HCT116 (cell line): ENCODE measurements around the gene ZSCAN2. TPM values are rescaled to one million over a fixed set of nuclear protein-coding genes. Genes with fewer than 3 reads are reported as not detected.
A peak's percentile ranks its signal among the peaks of the same experiment; 100 is the strongest.

Experiments
- ATAC-seq: fragments of 200-7000 bp; cut with Tn5 transposase; 2 replicates; pipeline ENCODE4 v1.9.1; 2020; ENCODE audit warnings: mild to moderate bottlenecking, moderate library complexity
- BruUV-seq: library from RNA; stranded (reverse); fragments of 400-500 nt; replicated peaks from 2 replicates; lab custom pipeline; 2021; lab: Mats Ljungman, UMichigan
- CTCF ChIA-PET: fragments of 300-600 bp; sonication (Branson Sonifier 250); formaldehyde crosslinking; loops from one replicate; lab custom pipeline; 2021; ENCODE audit warnings: antibody characterized with exemption; lab: Charles Lee
- POLR2A ChIA-PET: fragments of 300-600, 350-600 bp; sonication (Branson Sonifier 250); formaldehyde crosslinking; loops from one replicate; lab custom pipeline; 2021; ENCODE audit warnings: antibody characterized with exemption; lab: Charles Lee
- RAD21 ChIA-PET, 2 experiments: fragments of 300-600 bp; sonication (Branson Sonifier 250); formaldehyde crosslinking; loops; one replicate each; lab custom pipeline; 2023; ENCODE audit warnings: low total read pairs in 2 of 2; ENCODE audit not compliant: uncharacterized antibody in 2 of 2, unreplicated experiment in 2 of 2, low non-redundant PET in 1 of 2; lab: Charles Lee
- DNase-seq: peaks from one replicate; pipeline ENCODE4 v3.0.0-alpha.2; 2010; ENCODE audit warnings: low read depth, low spot score
- H2AFZ ChIP-seq: fragments of 200-600 bp; shearing (Covaris generic), sonication (generic); 2 replicates; pipeline ENCODE4 v1.6.1; 2017; ENCODE audit warnings: low read depth, mixed run types, mixed read lengths, antibody characterized with exemption, low read length; ENCODE audit not compliant: poor library complexity, severe bottlenecking
- H3K27ac ChIP-seq: 2 replicates; pipeline ENCODE4 v1.5.1; 2012; ENCODE audit warnings: low read depth, low read length
- H3K27me3 ChIP-seq: fragments of 200-600 bp; sonication (generic); 2 replicates; pipeline ENCODE4 v1.6.1; 2016; ENCODE audit warnings: mixed run types, low read length, mixed read lengths; ENCODE audit not compliant: insufficient read depth
- H3K36me3 ChIP-seq, 2 experiments: fragments of 200-500 bp in 1 of 2; fragments of 200-600 bp in 1 of 2; sonication (Bioruptor generic) in 1 of 2; sonication (generic) in 1 of 2; 2 replicates each; pipeline versions ENCODE4 v1.5.1 to v1.6.1; 2014 to 2016; ENCODE audit warnings: low read length in 2 of 2, inconsistent platforms in 1 of 2, mixed read lengths in 1 of 2, mixed run types in 1 of 2; ENCODE audit not compliant: insufficient read depth in 2 of 2, control insufficient read depth in 1 of 2
- H3K4me1 ChIP-seq, 2 experiments: fragments of 200-600 bp in 1 of 2; sonication (generic) in 1 of 2; 2 replicates each; pipeline versions ENCODE4 v1.5.1 to v1.6.1; 2012 to 2017; ENCODE audit warnings: low read length in 2 of 2, inconsistent platforms in 1 of 2, mild to moderate bottlenecking in 1 of 2, mixed read lengths in 1 of 2, mixed run types in 1 of 2, moderate library complexity in 1 of 2; ENCODE audit not compliant: insufficient read depth in 2 of 2, control insufficient read depth in 1 of 2
- H3K4me2 ChIP-seq: fragments of 200-600 bp; sonication (generic); 2 replicates; pipeline ENCODE4 v1.6.1; 2017; ENCODE audit warnings: mixed run types, low read length, mixed read lengths
- H3K4me3 ChIP-seq, 2 experiments: fragments of 200-600 bp in 1 of 2; sonication (generic) in 1 of 2; replicated peaks in 1 of 2; 2 replicates each; pipeline ENCODE4 v1.5.1; 2011 to 2016; ENCODE audit warnings: low read length in 2 of 2, control low read depth in 1 of 2, low read depth in 1 of 2, mild to moderate bottlenecking in 1 of 2, mixed read lengths in 1 of 2, mixed run types in 1 of 2
- H3K79me2 ChIP-seq: fragments of 200-600 bp; sonication (generic); 2 replicates; pipeline ENCODE4 v1.6.1; 2017; ENCODE audit warnings: mild to moderate bottlenecking, mixed run types, low read length, moderate library complexity, mixed read lengths; ENCODE audit not compliant: insufficient read depth
- H3K9ac ChIP-seq: fragments of 200-600 bp; sonication (generic); 2 replicates; pipeline ENCODE4 v1.6.1; 2016; ENCODE audit warnings: low read length, mixed read lengths
- H3K9me2 ChIP-seq: fragments of 200-600 bp; sonication (generic), shearing (Covaris generic); 2 replicates; pipeline ENCODE4 v1.6.1; 2017; ENCODE audit warnings: mixed run types, mild to moderate bottlenecking, moderate library complexity; ENCODE audit not compliant: insufficient read depth
- H3K9me3 ChIP-seq, 2 experiments: fragments of 200-500 bp in 1 of 2; fragments of 200-600 bp in 1 of 2; sonication (Bioruptor generic) in 1 of 2; sonication (generic) in 1 of 2; 2 replicates each; pipeline ENCODE4 v1.6.1; 2014 to 2017; ENCODE audit warnings: low read length in 2 of 2, mixed read lengths in 2 of 2, inconsistent platforms in 1 of 2, low read depth in 1 of 2, mild to moderate bottlenecking in 1 of 2, mixed run types in 1 of 2, moderate library complexity in 1 of 2; ENCODE audit not compliant: control insufficient read depth in 1 of 2, insufficient read depth in 1 of 2
- H4K20me1 ChIP-seq: fragments of 200-600 bp; sonication (generic), shearing (Covaris generic); 2 replicates; pipeline ENCODE4 v1.6.1; 2017; ENCODE audit warnings: mixed run types, mild to moderate bottlenecking, moderate library complexity; ENCODE audit not compliant: insufficient read depth
- CBX3 ChIP-seq: IDR thresholded peaks from 2 replicates; pipeline ENCODE4 v1.6.1; 2012; ENCODE audit warnings: low read depth
- ELF1 ChIP-seq: IDR thresholded peaks from 2 replicates; pipeline ENCODE4 v1.6.1; 2012; ENCODE audit warnings: low read depth, borderline replicate concordance
- EZH2 ChIP-seq: fragments of 200-600 bp; sonication (generic); IDR thresholded peaks from 2 replicates; pipeline ENCODE4 v1.6.1; 2017; ENCODE audit warnings: antibody characterized with exemption, mixed run types
- FOSL1 ChIP-seq: IDR thresholded peaks from 2 replicates; pipeline ENCODE4 v1.6.1; 2012; ENCODE audit warnings: low read depth
- JUND ChIP-seq: IDR thresholded peaks from 2 replicates; pipeline ENCODE4 v1.6.1; 2012
- RAD21 ChIP-seq: IDR thresholded peaks from 2 replicates; pipeline ENCODE4 v1.6.1; 2012; ENCODE audit warnings: low read depth, mild to moderate bottlenecking
- SIN3A ChIP-seq: IDR thresholded peaks from 2 replicates; pipeline ENCODE4 v1.6.1; 2012; ENCODE audit warnings: low read depth
- ZFX ChIP-seq: fragments of 450-650 bp; IDR thresholded peaks from 2 replicates; pipeline ENCODE4 v1.6.1; 2017
- ZNF274 ChIP-seq: fragments of 200-500 bp; sonication (Bioruptor generic); IDR thresholded peaks from 2 replicates; pipeline ENCODE4 v1.6.1; 2014; ENCODE audit warnings: mild to moderate bottlenecking, low read depth, low read length, inconsistent platforms
- intact Hi-C: fragments of 100-400 bp; cut with micrococcal nuclease; formaldehyde crosslinking; loops from 2 replicates; pipeline ENCODE4 v1.10.0; 2022
- total RNA-seq: library from RNA; stranded (reverse); gene quantifications from one replicate; pipeline ENCODE4 v1.2.1, GENCODE V29; 2021; ENCODE audit not compliant: unreplicated experiment
- TF ChIP-seq, protein P1 (sequence below): IDR thresholded peaks from 2 replicates; pipeline ENCODE4 v1.6.1; 2012
- TF ChIP-seq, protein P2 (sequence below): IDR thresholded peaks from 2 replicates; pipeline ENCODE4 v1.6.1; 2011; ENCODE audit warnings: mild to moderate bottlenecking, low read length, moderate library complexity; ENCODE audit not compliant: insufficient replicate concordance; ENCODE audit errors: extremely low read depth
- TF ChIP-seq, protein P3 (sequence below): IDR thresholded peaks from 2 replicates; pipeline ENCODE4 v1.6.1; 2012; ENCODE audit warnings: low read depth

ZSCAN2 gene
- total RNA-seq, 1 experiment from 2014 or later, result 15.5 TPM

- Histone ChIP-seq H3K36me3 (0 out of 4 replicates have a peak, but pooled peaks cover 0 to 5% of the 10 kb centered on the region in 2 experiments), H3K4me2 (peak overlapping the region; percentile 85), H3K79me2 (peaks cover 12% of the 10 kb centered on the region; the same call in 1 of the 2 replicates), H3K27me3 (no peaks in the 10 kb centered on the region), H3K4me3 (peak overlapping the region; percentile 47 to 60), H3K27ac (peak overlapping the region; percentile 69), H4K20me1 (no peaks in the 10 kb centered on the region), H2AFZ (no peak overlapping the region), H3K9me2 (no peaks in the 10 kb centered on the region), H3K9me3 (no peaks in the 10 kb centered on the region), H3K4me1 (peaks cover 8 to 29% of the 10 kb centered on the region in 2 experiments; a peak in 3 of 4 replicates), H3K9ac (peak overlapping the region; percentile 57)
- ChIA-PET RAD21 (no interaction called here), CTCF (no interaction called here), POLR2A (no interaction called here)
- TF ChIP-seq ZFX (peak; percentile 78), FOSL1 (no peak)
- TF ChIP-seq, protein P1, sequence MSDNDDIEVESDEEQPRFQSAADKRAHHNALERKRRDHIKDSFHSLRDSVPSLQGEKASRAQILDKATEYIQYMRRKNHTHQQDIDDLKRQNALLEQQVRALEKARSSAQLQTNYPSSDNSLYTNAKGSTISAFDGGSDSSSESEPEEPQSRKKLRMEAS, result no peak
- intact Hi-C loops, result loop anchor here (5.0 kb wide), 2 partner anchors 36 to 491 kb away; no protein-coding TSS in a partner anchor
- ATAC-seq, result peak; percentile 31
- BruUV-seq, result no TSS peak
- DNase-seq, result no peak
These were observed 32.8 kb downstream of the ZSCAN2 start for GRCh38 chr15:84633311-84634227.

DNA sequence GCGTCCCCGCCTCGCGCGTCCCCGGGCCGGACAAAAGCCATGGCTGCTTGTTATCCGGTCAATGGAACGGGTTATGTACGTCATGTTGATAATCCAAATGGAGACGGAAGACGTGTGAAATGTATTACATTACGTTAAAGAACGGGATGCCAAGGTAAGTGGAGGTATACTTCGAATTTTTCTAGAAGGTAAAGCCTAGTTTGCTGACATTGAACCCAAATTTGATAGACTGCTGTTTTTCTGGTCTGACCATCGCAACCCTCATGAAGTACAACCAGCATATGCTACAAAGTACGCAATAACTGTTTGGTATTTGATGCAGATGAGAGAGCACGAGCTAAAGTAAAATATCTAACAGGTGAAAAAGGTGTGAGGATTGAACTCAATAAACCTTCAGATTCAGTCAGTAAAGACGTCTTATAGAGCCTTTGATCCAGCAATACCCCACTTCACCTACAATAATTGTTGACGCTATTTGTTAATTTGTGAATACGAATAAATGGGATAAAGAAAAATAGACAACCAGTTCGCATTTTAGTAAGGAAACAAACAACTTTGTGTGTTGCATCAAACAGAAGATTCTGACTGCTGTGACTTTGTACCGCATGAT is 33.5 kb downstream of the ZSCAN2 start:
- POLR2A ChIA-PET, result no interaction called here
- CTCF ChIA-PET, result no interaction called here
- Histone ChIP-seq H3K27me3 (no peaks in the 10 kb centered on the region), H3K36me3 (0 out of 4 replicates have a peak, but pooled peaks cover 0 to 6% of the 10 kb centered on the region in 2 experiments), H3K9me2 (no peaks in the 10 kb centered on the region), H3K4me2 (peak overlapping the region; percentile 85), H3K4me1 (peaks cover 8 to 29% of the 10 kb centered on the region in 2 experiments; a peak in 3 of 4 replicates), H2AFZ (no peak overlapping the region), H3K79me2 (peaks cover 12% of the 10 kb centered on the region; the same call in 1 of the 2 replicates), H3K9ac (peak overlapping the region; percentile 57), H3K4me3 (peak overlapping the region; percentile 47 to 60), H3K9me3 (no peaks in the 10 kb centered on the region), H4K20me1 (no peaks in the 10 kb centered on the region), H3K27ac (peak overlapping the region; percentile 69)
- no TSS peak for BruUV-seq
- ATAC-seq (no peak), DNase-seq (no peak)
- intact Hi-C loops, result loop anchor here (5.0 kb wide), 2 partner anchors 37 to 492 kb away; no protein-coding TSS in a partner anchor
- RAD21 ChIA-PET, result no interaction called here
- no peak for TF ChIP-seq CBX3
- TF ChIP-seq, protein P2, sequence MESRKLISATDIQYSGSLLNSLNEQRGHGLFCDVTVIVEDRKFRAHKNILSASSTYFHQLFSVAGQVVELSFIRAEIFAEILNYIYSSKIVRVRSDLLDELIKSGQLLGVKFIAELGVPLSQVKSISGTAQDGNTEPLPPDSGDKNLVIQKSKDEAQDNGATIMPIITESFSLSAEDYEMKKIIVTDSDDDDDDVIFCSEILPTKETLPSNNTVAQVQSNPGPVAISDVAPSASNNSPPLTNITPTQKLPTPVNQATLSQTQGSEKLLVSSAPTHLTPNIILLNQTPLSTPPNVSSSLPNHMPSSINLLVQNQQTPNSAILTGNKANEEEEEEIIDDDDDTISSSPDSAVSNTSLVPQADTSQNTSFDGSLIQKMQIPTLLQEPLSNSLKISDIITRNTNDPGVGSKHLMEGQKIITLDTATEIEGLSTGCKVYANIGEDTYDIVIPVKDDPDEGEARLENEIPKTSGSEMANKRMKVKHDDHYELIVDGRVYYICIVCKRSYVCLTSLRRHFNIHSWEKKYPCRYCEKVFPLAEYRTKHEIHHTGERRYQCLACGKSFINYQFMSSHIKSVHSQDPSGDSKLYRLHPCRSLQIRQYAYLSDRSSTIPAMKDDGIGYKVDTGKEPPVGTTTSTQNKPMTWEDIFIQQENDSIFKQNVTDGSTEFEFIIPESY, result no peak
- no peak for TF ChIP-seq FOSL1
- TF ChIP-seq JUND, result no peak
- TF ChIP-seq, protein P3, sequence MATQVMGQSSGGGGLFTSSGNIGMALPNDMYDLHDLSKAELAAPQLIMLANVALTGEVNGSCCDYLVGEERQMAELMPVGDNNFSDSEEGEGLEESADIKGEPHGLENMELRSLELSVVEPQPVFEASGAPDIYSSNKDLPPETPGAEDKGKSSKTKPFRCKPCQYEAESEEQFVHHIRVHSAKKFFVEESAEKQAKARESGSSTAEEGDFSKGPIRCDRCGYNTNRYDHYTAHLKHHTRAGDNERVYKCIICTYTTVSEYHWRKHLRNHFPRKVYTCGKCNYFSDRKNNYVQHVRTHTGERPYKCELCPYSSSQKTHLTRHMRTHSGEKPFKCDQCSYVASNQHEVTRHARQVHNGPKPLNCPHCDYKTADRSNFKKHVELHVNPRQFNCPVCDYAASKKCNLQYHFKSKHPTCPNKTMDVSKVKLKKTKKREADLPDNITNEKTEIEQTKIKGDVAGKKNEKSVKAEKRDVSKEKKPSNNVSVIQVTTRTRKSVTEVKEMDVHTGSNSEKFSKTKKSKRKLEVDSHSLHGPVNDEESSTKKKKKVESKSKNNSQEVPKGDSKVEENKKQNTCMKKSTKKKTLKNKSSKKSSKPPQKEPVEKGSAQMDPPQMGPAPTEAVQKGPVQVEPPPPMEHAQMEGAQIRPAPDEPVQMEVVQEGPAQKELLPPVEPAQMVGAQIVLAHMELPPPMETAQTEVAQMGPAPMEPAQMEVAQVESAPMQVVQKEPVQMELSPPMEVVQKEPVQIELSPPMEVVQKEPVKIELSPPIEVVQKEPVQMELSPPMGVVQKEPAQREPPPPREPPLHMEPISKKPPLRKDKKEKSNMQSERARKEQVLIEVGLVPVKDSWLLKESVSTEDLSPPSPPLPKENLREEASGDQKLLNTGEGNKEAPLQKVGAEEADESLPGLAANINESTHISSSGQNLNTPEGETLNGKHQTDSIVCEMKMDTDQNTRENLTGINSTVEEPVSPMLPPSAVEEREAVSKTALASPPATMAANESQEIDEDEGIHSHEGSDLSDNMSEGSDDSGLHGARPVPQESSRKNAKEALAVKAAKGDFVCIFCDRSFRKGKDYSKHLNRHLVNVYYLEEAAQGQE, result no peak
- no peak for TF ChIP-seq SIN3A
- no peak for TF ChIP-seq EZH2
- no peak for TF ChIP-seq ELF1
- TF ChIP-seq ZNF274, result no peak
- no peak for TF ChIP-seq RAD21
